Mesodermal cell (in vitro differentiated cells): ENCODE data around the gene DFFA.
A peak's percentile ranks its signal among the peaks of the same experiment; 100 is the strongest.
"Not testable (repeated sequence)": the region's sequence is repeated elsewhere in the genome, so short reads cannot be mapped to it uniquely, and the experiment has no call there.

ENCODE experiments used
- H3K27ac ChIP-seq: 2 replicates; pipeline ENCODE4 v1.7.0; 2013; ENCODE audit warnings: mild to moderate bottlenecking, low read depth, low read length, moderate library complexity; ENCODE audit not compliant: severe bottlenecking
- H3K36me3 ChIP-seq: 2 replicates; pipeline ENCODE4 v1.7.1; 2013; ENCODE audit warnings: mild to moderate bottlenecking, low read length, moderate library complexity; ENCODE audit not compliant: control insufficient read depth, insufficient read depth
- H3K4me1 ChIP-seq: one replicate; pipeline ENCODE4 v1.7.1; 2013; ENCODE audit warnings: mild to moderate bottlenecking, low read length; ENCODE audit not compliant: insufficient read depth, control insufficient read depth, poor library complexity, severe bottlenecking
- H3K4me3 ChIP-seq: 2 replicates; pipeline ENCODE4 v1.7.0; 2013; ENCODE audit warnings: low read length, control low read depth, mild to moderate bottlenecking; ENCODE audit not compliant: insufficient read depth, poor library complexity, severe bottlenecking; ENCODE audit errors: extremely low read depth
- H3K9me3 ChIP-seq: 2 replicates; pipeline ENCODE4 v1.7.1; 2013; ENCODE audit warnings: mild to moderate bottlenecking, low read length, moderate library complexity; ENCODE audit not compliant: control insufficient read depth
- WGBS, 2 experiments: methylation state at CpG; one replicate each; pipeline ENCODE4 v1.1.5; 2013; ENCODE audit warnings: missing lambda C conversion rate in 2 of 2; ENCODE audit not compliant: insufficient coverage in 2 of 2; 5-methylcytosine and 5-hydroxymethylcytosine counted together

Gene DFFA

DNA sequence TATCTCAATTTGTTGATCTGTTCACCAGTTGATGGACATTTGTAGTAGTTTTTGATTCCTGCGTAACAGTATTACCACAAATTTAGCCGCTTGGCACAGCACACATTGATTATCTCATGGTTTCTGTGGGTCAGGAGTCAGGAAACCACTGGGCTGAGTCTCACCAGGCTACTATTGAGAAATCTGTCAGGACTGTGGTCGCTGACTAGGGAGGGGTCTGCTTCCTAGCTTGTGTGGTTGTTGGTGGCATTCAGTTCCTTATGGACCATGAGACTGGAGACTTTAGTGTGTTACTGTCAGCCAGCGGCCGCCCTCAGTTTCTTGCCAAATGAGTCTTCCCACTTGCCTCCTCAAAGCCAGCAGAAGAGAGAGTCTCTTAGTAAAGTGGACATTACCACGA is 12.2 kb upstream of the DFFA start:
- H3K36me3 ChIP-seq, result peaks cover 9% of the 10 kb centered on the region
- WGBS, 2 experiments, result 96 to 100% methylated on average over 3 to 4 of the region's 6 CpGs
- no peaks in the 10 kb centered on the region for H3K9me3 ChIP-seq
- no peak overlapping the region for H3K27ac ChIP-seq
- no peaks in the 10 kb centered on the region for H3K4me1 ChIP-seq
- no peak overlapping the region for H3K4me3 ChIP-seq

DNA sequence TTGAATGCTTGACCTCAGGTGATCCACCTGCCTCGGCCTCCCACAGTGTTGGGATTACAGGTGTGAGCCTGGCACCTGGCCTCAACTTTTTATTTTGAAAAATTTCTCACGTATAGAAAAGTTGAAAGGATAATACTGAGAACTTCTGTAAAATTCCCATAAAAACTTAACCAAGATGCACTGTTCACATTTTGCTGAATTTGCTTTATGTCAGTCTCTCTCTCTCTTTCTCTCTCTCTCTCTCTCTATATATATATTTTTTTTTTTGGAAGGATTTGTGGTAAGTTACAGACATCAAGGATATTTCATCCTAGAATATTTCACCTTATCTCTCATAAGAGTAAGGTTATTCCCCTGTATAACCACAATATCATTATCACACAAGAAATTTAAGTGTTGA is 8.3 kb upstream of the DFFA start:
- Histone ChIP-seq H3K27ac (no peak overlapping the region), H3K9me3 (no peaks in the 10 kb centered on the region), H3K4me3 (no peak overlapping the region), H3K36me3 (peaks cover 15% of the 10 kb centered on the region), H3K4me1 (peaks cover 7% of the 10 kb centered on the region)
- WGBS, 2 experiments, result 89% methylated on average over 2 of the region's 2 CpGs; no CpG with 5 or more reads in 1 of the 2 experiments

GRCh38 chr1:10479296-10479695 is 7.0 kb upstream of the DFFA start:
- Histone ChIP-seq H3K27ac (no peak overlapping the region), H3K4me3 (no peak overlapping the region), H3K9me3 (no peaks in the 10 kb centered on the region), H3K36me3 (peaks cover 13% of the 10 kb centered on the region), H3K4me1 (peaks cover 7% of the 10 kb centered on the region)
- 80 to 95% methylated on average over 5 to 7 of the region's 8 CpGs for WGBS, 2 experiments

DNA sequence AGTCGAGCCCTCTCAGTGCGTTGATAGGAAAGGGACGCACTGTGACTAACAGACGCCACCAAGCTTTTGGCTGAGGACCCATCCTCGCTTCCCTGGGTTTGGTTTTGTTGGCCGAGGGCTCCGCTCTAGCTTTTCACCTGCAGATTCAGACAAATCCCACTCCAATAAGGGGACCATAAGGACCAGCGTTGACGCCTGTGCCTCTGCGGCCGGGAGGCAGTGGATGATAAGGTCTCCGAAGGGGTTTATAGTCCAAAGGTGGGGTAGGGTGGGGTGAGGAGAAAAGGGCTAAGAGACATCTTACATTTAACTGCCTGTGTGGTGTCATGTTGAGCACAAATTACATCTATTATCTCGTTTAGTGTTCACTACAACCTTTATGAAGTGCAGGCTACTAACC is 3.2 kb upstream of the DFFA start:
- peaks cover 12% of the 10 kb centered on the region for H3K36me3 ChIP-seq
- WGBS, 2 experiments, result 2 to 7% methylated on average over 6 to 7 of the region's 13 CpGs
- H3K27ac ChIP-seq, result peak overlapping the region; percentile 41
- H3K4me1 ChIP-seq, result peaks cover 7% of the 10 kb centered on the region
- H3K9me3 ChIP-seq, result no peaks in the 10 kb centered on the region
- H3K4me3 ChIP-seq, result peak overlapping the region; percentile 82

DNA sequence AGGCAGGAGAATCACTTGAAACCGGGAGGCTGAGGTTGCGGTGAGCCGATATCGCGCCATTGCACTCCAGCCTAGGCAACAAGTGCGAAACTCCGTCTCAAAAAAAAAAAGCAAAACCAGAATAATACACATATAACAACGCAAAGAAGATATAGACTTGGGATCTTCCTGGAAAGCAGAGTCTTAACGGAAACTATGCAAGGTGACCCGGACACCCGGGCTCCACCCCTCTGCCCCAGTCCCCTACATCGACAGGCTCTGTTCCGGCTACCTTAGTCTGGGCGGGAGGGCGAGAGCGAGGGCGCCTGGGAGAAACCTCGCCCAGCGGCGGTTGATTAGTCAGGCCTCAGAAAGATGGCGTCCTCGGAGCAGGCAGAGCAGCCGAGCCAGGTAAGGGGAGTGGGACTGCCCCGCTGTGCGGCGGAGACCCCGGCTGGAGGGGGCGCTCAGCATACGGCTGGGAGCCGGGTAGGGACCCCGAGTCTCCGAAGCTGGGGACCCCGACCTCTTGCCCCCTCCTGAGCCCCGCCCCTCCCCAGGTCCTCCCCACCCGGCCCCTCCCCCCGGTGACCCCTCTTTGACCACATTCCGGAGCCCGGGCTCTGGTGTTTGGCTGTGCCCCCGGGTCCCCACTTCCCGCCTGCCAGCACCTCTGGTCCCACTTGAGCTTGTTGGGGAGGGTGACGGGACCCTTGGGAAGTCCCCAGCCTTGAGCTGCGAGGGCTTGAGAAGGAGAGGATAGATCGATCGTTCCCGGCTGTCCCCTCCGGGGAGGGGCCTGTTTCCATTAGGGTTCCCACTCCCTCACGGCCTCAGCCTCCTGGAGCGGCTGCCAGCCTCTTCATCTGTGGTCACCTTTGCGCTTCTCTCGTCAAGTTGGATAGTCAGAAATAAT is 2.5 kb upstream of the DFFA start, which contains the start of gene PEX14:
Gene PEX14, plus strand, starts transcription at position 338 of the 895 bp plus-strand sequence. Its CDS starts 17 bp downstream, at position 355.
- 17 to 21% methylated on average over 33 to 40 of the region's 50 CpGs for whole genome bisulfite sequencing, 2 experiments
- Histone ChIP-seq H3K9me3 (no peaks in the 10 kb centered on the region), H3K36me3 (peaks cover 17% of the 10 kb centered on the region), H3K4me1 (peaks cover 7% of the 10 kb centered on the region), H3K4me3 (peak within 1 kb of the TSS; percentile 82), H3K27ac (peak within 1 kb of the TSS; percentile 41)

GRCh38 chr1:10474309-10474612 is 1.9 kb upstream of the DFFA start:
- not testable (repeated sequence) for H3K4me1 ChIP-seq, H3K27ac ChIP-seq, H3K9me3 ChIP-seq
- 90 to 94% methylated on average over 5 to 6 of the region's 10 CpGs for WGBS, 2 experiments
- Histone ChIP-seq H3K36me3 (peaks cover 17% of the 10 kb centered on the region), H3K4me3 (peak overlapping the region; percentile 82)

GRCh38 chr1:10473145-10473765 is 926 bp upstream of the DFFA start:
- Histone ChIP-seq H3K36me3 (peaks cover 24% of the 10 kb centered on the region), H3K4me3 (no peak overlapping the region), H3K4me1 (peaks cover 7% of the 10 kb centered on the region), H3K27ac (no peak overlapping the region), H3K9me3 (no peaks in the 10 kb centered on the region)
- WGBS, 2 experiments, result 92 to 93% methylated on average over 12 to 15 of the region's 23 CpGs

- Histone ChIP-seq H3K4me3 (peak overlapping the region; percentile 66), H3K4me1 (peaks cover 7% of the 10 kb centered on the region), H3K9me3 (no peaks in the 10 kb centered on the region), H3K27ac (peak overlapping the region; percentile 67), H3K36me3 (peaks cover 39% of the 10 kb centered on the region)
- WGBS, 2 experiments, result 2 to 4% methylated on average over 17 to 22 of the region's 23 CpGs
These were observed 714 bp downstream of the DFFA start for GRCh38 chr1:10471411-10472219.

DNA sequence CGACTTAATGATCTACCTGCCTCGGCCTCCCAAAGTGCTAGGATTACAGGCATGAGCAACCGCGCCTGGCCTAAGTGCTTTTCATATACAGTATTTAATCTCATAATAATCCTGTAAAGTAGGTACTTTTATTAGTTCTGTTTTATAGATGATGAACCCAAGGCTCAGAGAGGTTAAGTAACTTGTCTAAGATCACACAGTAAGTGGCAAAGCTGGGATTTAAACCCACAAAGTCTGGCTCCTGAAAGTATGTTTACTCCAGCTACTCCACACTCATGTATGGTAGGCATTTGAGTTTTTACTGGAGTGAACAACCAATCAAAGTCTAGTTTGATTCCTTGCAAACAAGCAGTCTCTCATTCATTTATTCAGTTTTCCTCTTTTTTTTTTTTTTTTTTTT is 2.3 kb downstream of the DFFA start:
- Histone ChIP-seq H3K9me3 (no peaks in the 10 kb centered on the region), H3K4me3 (no peak overlapping the region), H3K27ac (no peak overlapping the region), H3K36me3 (peaks cover 53% of the 10 kb centered on the region), H3K4me1 (no peaks in the 10 kb centered on the region)
- WGBS, 2 experiments, result 100% methylated on average over 1 to 2 of the region's 4 CpGs

- Histone ChIP-seq H3K36me3 (peaks cover 75% of the 10 kb centered on the region), H3K27ac (no peak overlapping the region), H3K4me1 (no peaks in the 10 kb centered on the region), H3K4me3 (no peak overlapping the region), H3K9me3 (no peaks in the 10 kb centered on the region)
- 92 to 94% methylated on average over 2 of the region's 2 CpGs for WGBS, 2 experiments
These were observed 5.3 kb downstream of the DFFA start for GRCh38 chr1:10467078-10467477.
